ENCODE results near the gene ZDHHC24.

- no peak for TF ChIP-seq CTCF (conservative IDR thresholded peaks at IDR 0.05 in 1 of 2, IDR thresholded peaks at IDR 0.05 in 1 of 2; ENCODE audit: low read depth in 1 of 2, low read length in 2 of 2)
- no peak for TF ChIP-seq EZH2 (IDR thresholded peaks at IDR 0.05; ENCODE audit: low read length, missing control alignments)
Observed at GRCh38 chr11:66471142-66471541, 74.7 kb downstream of the ZDHHC24 start.

All from fibroblast of lung (primary cell).